ENCODE results near the gene VEGFA.

The VEGFA gene

DNA sequence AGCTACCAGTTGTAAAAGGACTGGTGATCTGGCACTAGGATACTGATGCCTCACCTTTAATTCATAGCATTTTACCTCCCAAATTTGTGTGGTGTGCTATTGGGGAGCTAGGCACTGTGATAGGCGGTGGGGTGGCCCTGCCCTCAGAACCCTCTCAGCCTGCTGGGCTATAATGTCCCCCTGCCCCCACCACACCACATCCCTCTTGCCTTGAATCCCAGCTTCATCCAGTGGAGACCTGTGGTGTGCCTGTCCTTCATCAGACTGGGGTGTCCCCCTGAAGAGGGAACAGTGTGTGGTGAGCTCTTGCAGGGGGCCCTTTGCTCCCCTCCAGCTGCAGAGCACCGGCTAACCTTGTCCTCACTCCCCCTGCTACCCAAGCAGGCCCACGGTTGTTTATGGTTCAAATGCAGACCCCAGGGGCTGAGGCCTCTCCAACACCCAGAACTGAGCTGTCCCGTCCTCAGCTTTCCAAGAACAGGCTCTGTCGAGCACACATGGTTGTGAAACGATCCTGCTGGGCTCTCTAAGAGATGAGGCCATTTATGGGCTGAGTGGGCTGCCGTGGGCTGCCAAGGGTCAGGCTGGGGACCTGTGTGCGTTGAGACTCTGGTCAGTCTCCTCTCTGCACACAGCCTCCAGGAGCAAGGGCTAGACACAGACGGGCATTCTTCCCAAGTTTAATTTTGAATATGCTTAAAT, 26.9 kb upstream of the VEGFA start:
- no peaks in the 10 kb centered on the region for H3K4me1 ChIP-seq
- no peak overlapping the region for H3K4me3 ChIP-seq
- in situ Hi-C loops (cut with MboI; ENCODE audit: low sequenced_read_pairs), result no loop called here
- no peak for DNase-seq (ENCODE audit: low spot score in 2 of 2)
- no peaks in the 10 kb centered on the region for H3K27me3 ChIP-seq (ENCODE audit: low read depth)
- no peaks in the 10 kb centered on the region for H3K9me3 ChIP-seq
- no peaks in the 10 kb centered on the region for H3K36me3 ChIP-seq (replicated peaks)

DNA sequence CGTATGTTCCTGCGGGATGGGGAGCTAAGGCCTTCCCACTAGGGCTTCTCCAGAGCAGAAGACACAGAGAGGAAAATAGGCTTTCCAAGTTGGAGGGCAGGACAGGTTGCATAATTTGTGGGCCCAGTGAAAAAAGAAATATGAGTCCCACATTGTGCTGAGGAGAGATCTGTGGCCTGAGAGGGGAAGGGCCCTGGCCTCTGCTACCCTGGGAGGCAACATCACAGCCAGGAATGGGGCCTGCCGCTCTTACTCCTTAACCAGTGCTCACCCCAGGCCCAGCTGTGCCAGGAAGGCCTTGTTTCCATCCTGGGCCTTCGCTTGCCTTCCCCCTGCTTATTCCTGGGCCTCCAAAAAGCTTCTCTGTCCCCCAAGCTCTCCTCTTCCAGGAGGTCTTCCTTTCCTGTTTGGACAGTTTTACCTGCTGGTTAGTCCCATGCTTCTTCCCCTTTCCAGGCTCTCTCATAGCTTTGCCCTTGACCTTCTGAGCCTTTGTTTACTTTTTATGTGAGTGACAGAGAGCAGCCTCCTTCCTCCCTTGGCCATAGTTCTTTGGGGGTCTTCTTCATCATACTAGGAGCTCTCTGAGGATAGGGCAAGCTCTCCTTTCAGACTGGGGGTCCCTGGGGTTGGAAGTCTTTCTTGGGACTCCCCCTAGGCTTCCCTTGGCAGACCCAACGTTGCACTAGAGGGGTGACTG, 26.2 kb upstream of the VEGFA start:
- no peaks in the 10 kb centered on the region for H3K9me3 ChIP-seq
- H3K27me3 ChIP-seq (ENCODE audit: low read depth), result no peaks in the 10 kb centered on the region

DNA sequence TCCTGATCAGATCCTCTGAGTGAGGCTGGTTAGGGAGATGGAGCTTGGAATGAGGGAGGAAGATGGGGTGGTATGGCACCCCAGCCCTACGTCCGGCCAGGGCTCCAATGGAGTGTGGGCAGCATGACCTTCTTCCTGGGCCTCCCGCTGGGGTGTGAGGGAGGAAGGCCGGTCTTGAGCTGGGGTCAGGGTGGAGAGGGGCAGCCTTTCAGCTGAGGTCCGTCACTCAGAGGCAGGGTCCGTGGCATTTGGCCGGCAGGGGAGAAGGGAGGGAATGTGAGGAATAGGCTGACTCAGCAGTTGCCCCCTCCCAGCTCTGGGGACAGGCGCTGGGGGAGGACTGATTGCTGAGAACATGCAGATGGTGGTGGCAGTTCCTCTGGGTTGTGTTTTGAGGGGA, 25.5 kb upstream of the VEGFA start:
- in situ Hi-C loops (cut with MboI; ENCODE audit: low sequenced_read_pairs), result no loop called here
- Histone ChIP-seq H3K27me3 (ENCODE audit: low read depth) (no peaks in the 10 kb centered on the region), H3K9me3 (no peaks in the 10 kb centered on the region), H3K36me3 (replicated peaks) (no peaks in the 10 kb centered on the region), H3K4me3 (no peak overlapping the region), H3K4me1 (no peaks in the 10 kb centered on the region)
- no peak for DNase-seq (ENCODE audit: low spot score in 2 of 2)

More for the DNA sequence above, 26.2 kb upstream of the VEGFA start:
- Histone ChIP-seq H3K4me1 (no peaks in the 10 kb centered on the region), H3K36me3 (replicated peaks) (no peaks in the 10 kb centered on the region), H3K4me3 (no peak overlapping the region)
- in situ Hi-C loops (cut with MboI; ENCODE audit: low sequenced_read_pairs), result no loop called here
- DNase-seq (ENCODE audit: low spot score in 2 of 2), result no peak

DNA sequence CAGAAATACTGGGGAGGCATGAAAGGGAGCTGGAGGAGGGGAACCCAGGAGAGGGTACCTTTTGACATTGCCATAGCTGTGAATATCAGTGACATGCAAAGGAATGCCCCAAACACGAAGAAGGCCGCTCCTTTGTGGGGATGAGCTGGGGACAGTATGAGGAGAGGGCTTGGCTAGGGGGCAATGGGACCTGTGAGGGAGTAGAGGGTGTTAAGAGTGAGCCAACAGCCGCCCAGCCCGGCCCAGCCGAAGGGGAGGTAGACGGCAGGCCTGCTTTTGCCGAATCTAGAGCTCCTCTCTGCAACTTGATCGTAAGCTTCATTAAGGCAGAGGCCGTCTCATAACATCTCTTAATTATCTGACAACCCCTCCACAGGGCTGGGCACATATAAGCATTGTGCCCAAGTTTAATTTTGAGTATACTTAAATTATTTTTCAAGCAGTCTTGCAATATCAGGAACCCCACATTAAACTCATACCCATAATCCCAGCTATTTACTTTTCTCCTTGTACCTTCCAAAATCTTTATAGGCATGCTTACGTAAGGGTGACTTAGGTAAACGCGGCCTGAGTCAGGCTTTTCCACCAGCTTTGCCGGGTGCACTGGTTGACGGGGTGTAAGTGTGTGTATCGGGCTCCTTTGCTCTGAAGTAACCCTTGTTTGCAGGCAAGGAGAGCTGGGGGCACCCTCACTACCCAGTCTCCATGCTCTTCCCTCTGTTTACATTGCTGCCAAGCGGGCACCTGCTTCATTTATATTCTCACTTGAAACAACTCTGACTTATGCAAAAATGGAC, 24.9 kb upstream of the VEGFA start:
- Histone ChIP-seq H3K27me3 (ENCODE audit: low read depth) (no peaks in the 10 kb centered on the region), H3K9me3 (no peaks in the 10 kb centered on the region), H3K4me1 (no peaks in the 10 kb centered on the region), H3K36me3 (replicated peaks) (no peaks in the 10 kb centered on the region), H3K4me3 (no peak overlapping the region)
- no peak for DNase-seq (ENCODE audit: low spot score in 2 of 2)
- in situ Hi-C loops (cut with MboI; ENCODE audit: low sequenced_read_pairs), result no loop called here

DNA sequence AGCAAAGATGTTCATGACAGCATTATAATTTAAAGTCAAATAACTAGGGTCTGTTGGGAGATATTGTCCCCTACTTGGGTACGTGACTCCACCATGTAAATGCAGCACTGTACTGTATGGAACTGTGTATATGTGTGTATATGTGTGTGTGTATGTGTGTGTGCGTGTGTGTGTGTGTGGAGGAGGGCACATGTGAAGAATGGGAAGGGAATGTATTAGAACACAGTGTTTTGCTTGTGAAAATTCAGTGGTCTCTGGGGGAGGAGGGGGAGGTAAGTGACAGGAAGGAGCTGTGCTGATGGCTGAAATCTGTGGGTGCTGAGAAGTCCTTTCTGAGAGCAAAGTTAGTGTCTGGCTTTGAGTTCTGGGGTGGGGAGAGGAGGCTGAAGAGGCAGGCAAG, 23.9 kb upstream of the VEGFA start:
- Histone ChIP-seq H3K4me1 (no peaks in the 10 kb centered on the region), H3K4me3 (no peak overlapping the region), H3K9me3 (no peaks in the 10 kb centered on the region), H3K27me3 (ENCODE audit: low read depth) (no peaks in the 10 kb centered on the region), H3K36me3 (replicated peaks) (no peaks in the 10 kb centered on the region)
- in situ Hi-C loops (cut with MboI; ENCODE audit: low sequenced_read_pairs), result no loop called here
- no peak for DNase-seq (ENCODE audit: low spot score in 2 of 2)

DNA sequence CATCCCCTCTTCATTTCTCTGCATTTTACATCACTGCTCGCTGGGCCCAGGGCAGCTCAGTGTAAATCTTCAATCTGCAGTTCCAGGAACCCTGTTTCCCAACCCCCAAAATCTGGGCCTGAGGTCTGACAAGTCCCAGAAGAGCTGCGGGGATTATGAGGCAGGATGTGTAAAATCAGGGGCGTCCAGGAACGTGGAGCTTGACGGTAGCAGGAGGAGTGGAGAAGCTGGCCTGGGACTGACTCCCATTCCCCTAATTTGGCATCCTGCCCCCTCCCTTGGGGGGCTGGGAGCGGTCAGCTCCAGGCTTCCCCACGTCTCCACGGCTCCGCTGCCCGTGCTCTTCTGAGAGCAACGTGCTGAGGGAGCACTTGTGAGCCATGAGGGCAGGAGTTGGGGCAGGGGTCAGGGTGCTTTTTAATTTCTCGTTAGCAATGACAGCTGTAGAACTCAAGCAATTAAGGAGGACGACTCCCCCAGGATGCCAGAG, 23.4 kb upstream of the VEGFA start:
- Histone ChIP-seq H3K4me1 (no peaks in the 10 kb centered on the region), H3K27me3 (ENCODE audit: low read depth) (no peaks in the 10 kb centered on the region), H3K9me3 (no peaks in the 10 kb centered on the region), H3K36me3 (replicated peaks) (no peaks in the 10 kb centered on the region), H3K4me3 (no peak overlapping the region)
- in situ Hi-C loops (cut with MboI; ENCODE audit: low sequenced_read_pairs), result no loop called here
- no peak for DNase-seq (ENCODE audit: low spot score in 2 of 2)

DNA sequence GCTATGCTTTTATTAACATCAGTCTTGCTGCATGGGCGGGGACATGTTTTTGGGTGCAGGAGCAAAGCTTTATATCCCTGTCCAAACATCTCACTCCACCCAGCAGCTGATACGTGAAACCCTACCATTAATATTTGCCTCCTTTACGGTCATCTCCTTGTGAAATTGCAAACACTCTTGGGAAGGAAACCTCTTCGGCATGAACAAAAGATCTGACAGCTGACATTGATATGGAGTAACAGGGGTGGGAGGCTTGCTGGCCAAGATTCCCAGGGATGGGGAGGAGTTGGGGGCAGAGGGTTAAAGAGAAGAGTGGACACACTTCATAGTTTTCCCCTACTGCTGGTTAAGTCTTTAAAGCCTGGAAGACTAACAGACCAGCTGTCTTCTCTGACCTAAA, 22.2 kb upstream of the VEGFA start:
- Histone ChIP-seq H3K4me3 (no peak overlapping the region), H3K36me3 (replicated peaks) (no peaks in the 10 kb centered on the region), H3K9me3 (no peaks in the 10 kb centered on the region), H3K4me1 (no peaks in the 10 kb centered on the region), H3K27me3 (ENCODE audit: low read depth) (peaks cover 3% of the 10 kb centered on the region; the same call in 1 of the 2 replicates)
- in situ Hi-C loops (cut with MboI; ENCODE audit: low sequenced_read_pairs), result no loop called here
- DNase-seq (ENCODE audit: low spot score in 2 of 2), result no peak

DNA sequence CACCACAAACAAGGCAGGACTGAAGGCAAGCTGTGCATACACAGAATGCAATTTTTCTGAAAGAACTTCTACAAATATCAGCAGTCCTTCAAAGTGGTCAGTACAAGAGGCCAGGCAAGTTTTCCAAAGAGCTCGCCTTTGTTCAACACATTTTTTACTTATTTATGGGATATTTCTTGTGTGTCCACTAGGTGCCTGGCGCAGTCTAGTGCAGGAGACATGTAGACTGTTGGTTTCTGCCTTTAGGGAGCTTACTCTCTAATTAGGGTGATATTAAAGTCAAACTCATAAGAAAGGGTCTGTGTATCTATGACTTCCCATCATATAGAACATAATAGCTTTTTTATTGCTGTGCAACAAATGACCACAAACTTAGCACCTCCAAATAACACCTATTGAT, 21.2 kb upstream of the VEGFA start:
- no peak for DNase-seq (ENCODE audit: low spot score in 2 of 2)

DNA sequence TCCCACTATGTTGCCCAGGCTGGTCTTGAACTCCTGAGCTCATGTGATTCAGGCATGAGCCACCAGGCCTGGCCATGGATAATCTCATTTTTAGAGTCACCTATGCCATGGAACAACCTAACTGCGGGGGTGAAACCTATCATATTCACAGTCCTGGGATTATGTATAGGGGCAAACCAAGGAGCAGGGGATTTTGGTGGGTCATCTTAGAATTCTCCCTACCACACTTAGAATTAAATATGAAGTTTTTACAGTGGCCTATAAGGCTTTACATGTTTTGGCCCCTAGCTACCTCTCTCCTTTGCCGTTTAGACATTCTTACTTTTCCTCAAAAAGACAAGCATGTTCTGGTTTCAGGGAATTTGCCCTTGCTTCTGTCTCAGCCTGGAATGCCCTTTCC, 20.6 kb upstream of the VEGFA start:
- in situ Hi-C loops (cut with MboI; ENCODE audit: low sequenced_read_pairs), result no loop called here
- Histone ChIP-seq H3K4me3 (no peak overlapping the region), H3K9me3 (no peaks in the 10 kb centered on the region), H3K36me3 (replicated peaks) (no peaks in the 10 kb centered on the region), H3K4me1 (no peaks in the 10 kb centered on the region), H3K27me3 (ENCODE audit: low read depth) (peaks cover 3% of the 10 kb centered on the region; the same call in 1 of the 2 replicates)
- no peak for DNase-seq (ENCODE audit: low spot score in 2 of 2)

More for the DNA sequence above, 21.2 kb upstream of the VEGFA start:
- Histone ChIP-seq H3K9me3 (no peaks in the 10 kb centered on the region), H3K27me3 (ENCODE audit: low read depth) (peaks cover 3% of the 10 kb centered on the region; the same call in 1 of the 2 replicates), H3K4me3 (no peak overlapping the region), H3K36me3 (replicated peaks) (no peaks in the 10 kb centered on the region), H3K4me1 (no peaks in the 10 kb centered on the region)
- in situ Hi-C loops (cut with MboI; ENCODE audit: low sequenced_read_pairs), result no loop called here

DNA sequence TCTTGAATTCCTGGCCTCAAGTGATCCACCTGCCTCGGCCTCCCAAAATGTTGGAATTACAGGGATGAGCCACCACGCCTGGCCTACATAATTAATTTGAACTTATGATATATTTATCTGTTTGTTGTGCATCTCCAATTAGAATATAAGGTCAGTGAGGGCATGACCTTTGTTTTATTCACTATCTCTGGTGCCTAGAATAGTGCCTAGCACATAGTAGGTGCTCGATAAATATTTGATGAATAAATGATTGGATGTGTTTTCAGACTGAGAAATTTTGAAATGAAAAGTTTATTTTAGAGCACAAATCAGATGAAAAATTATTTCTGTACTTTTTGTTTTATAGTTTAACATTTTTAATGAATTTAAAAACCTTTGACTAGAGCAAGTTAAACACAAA, 19.4 kb upstream of the VEGFA start:
- no peaks in the 10 kb centered on the region for H3K9me3 ChIP-seq
- in situ Hi-C loops (cut with MboI; ENCODE audit: low sequenced_read_pairs), result no loop called here
- no peaks in the 10 kb centered on the region for H3K4me1 ChIP-seq
- H3K36me3 ChIP-seq (replicated peaks), result no peaks in the 10 kb centered on the region
- DNase-seq (ENCODE audit: low spot score in 2 of 2), result no peak
- H3K4me3 ChIP-seq, result no peak overlapping the region
- H3K27me3 ChIP-seq (ENCODE audit: low read depth), result peaks cover 3% of the 10 kb centered on the region

DNA sequence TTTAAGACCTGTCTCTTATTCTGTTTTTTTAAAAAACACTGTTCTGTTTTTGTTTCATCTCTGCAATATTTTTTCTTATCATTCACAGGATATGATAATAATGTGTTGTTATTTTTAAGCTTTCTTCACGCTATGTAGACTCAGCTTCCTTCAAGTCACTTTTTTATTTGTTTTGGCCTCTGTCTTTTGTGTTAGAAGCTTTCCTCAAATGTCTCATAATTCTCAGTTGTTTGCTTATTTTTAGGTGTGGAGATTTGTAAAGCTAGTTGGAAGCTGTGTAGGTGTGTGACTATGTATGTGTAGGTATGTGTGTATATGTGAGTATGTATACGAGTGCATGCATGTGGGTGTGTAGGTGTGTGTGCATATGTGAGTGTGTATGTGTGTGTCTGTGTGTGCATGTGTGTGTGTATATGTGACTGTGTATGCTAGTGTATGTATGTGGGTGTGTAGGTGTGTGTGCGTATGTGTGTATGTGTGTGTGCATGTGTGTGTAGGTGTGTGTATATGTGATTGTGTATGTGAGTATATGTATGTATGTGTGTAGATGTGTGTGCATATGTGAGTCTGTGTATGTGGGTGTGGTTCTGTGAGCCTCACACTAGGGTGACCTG, 16.3 kb upstream of the VEGFA start:
- H3K4me3 ChIP-seq, result no peak overlapping the region
- in situ Hi-C loops (cut with MboI; ENCODE audit: low sequenced_read_pairs), result no loop called here
- H3K36me3 ChIP-seq (replicated peaks), result no peaks in the 10 kb centered on the region

DNA sequence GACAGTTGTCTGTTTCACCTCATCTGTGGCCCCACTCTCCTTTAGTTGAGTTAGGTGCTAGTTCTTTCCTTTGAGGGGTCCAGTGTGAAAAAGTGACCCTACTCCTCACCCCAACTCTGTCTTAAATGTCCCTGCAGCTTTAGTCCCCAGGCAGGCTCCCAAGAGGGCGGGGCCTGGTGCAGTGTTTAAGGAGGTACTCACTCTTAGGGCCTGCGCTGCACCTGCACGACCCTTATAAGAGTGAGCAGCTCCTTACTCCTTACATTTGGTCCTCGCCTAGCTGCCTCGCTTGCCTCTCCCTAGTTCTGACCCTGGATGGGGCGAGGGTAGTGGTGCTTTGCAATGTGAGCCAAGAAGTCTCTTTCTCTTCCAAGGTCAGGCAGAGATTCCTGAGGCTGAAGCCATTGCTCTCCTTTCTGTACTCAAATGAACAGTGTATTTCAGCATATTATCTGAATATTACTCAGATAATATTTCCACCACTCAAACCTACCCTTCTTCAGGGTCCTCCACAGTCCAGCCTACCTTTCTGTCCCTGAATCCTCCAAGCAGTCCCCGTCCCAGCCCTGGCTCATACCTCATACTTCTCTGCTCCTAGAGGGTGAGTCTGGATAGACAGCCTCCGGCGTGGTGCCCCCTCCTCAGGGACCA, 11.9 kb upstream of the VEGFA start:
- no peaks in the 10 kb centered on the region for H3K4me1 ChIP-seq
- in situ Hi-C loops (cut with MboI; ENCODE audit: low sequenced_read_pairs), result no loop called here
- H3K27me3 ChIP-seq (ENCODE audit: low read depth), result peaks cover 3% of the 10 kb centered on the region; the same call in 1 of the 2 replicates

More for the DNA sequence above, 16.3 kb upstream of the VEGFA start:
- DNase-seq (ENCODE audit: low spot score in 2 of 2), result no peak
- Histone ChIP-seq H3K27me3 (ENCODE audit: low read depth) (peaks cover 3% of the 10 kb centered on the region), H3K9me3 (no peaks in the 10 kb centered on the region), H3K4me1 (no peaks in the 10 kb centered on the region)

DNA sequence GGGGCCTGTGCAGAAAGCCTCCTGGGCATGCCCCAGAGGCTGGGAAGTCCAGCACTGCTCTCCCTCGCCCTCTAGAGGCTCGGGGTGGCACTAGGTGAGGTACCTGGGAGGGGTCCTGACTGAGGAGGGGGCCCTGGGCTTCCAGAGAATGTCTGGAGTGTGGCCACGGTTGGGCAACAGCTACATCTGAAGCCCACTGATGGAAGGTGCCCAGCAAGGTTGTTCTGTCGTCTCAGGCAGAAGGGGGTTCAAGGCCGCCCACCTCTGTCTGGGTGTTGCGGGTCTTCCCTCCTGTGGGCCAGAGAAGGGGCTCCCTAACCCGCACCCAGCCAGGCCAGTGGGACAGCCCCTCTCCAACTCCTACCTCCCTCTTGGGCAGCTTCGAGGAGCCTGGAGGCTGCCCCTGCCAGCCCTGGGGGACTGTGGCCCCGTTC, 11.4 kb upstream of the VEGFA start:
- Histone ChIP-seq H3K9me3 (no peaks in the 10 kb centered on the region), H3K4me1 (no peaks in the 10 kb centered on the region), H3K27me3 (ENCODE audit: low read depth) (peaks cover 3% of the 10 kb centered on the region; the same call in 1 of the 2 replicates), H3K4me3 (no peak overlapping the region), H3K36me3 (replicated peaks) (no peaks in the 10 kb centered on the region)
- in situ Hi-C loops (cut with MboI; ENCODE audit: low sequenced_read_pairs), result no loop called here
- peak in 1 of 2 experiments; percentile 63 for DNase-seq (ENCODE audit: low spot score in 2 of 2)

More for the DNA sequence above, 11.9 kb upstream of the VEGFA start:
- Histone ChIP-seq H3K9me3 (no peaks in the 10 kb centered on the region), H3K4me3 (no peak overlapping the region), H3K36me3 (replicated peaks) (no peaks in the 10 kb centered on the region)
- DNase-seq (ENCODE audit: low spot score in 2 of 2), result no peak

Measured in HAP-1 (cell line).